HG03175 (cell line): ENCODE measurements around the gene SAFB2.

Source experiments
- ATAC-seq: cut with Tn5 transposase; IDR thresholded peaks from one replicate; pipeline ENCODE4 v1.9.1; 2021; ENCODE audit warnings: mild to moderate bottlenecking, moderate library complexity; ENCODE audit not compliant: unreplicated experiment

Gene SAFB2

GRCh38 chr19:5553892-5554291 is 68.7 kb downstream of the SAFB2 start:
- no peak for ATAC-seq

- ATAC-seq = no peak
Measured at GRCh38 chr19:5547881-5548280, 74.7 kb downstream of the SAFB2 start.

- ATAC-seq = no peak
Measured at GRCh38 chr19:5545984-5546383, 76.6 kb downstream of the SAFB2 start.

GRCh38 chr19:5545051-5545450 is 77.5 kb downstream of the SAFB2 start:
- no peak for ATAC-seq

GRCh38 chr19:5542665-5543064 is 79.9 kb downstream of the SAFB2 start:
- no peak for ATAC-seq

GRCh38 chr19:5541456-5541855 is 81.1 kb downstream of the SAFB2 start:
- no peak for ATAC-seq

- no peak for ATAC-seq
Measured at GRCh38 chr19:5540208-5540607, 82.4 kb downstream of the SAFB2 start.

- no peak for ATAC-seq
Measured at GRCh38 chr19:5537870-5538269, 84.7 kb downstream of the SAFB2 start.
